Breast epithelium (tissue), 3 donors: ENCODE measurements around the gene CAND1.

Source experiments
- CTCF ChIP-seq, 3 donors: fragments of 450-650 bp; IDR thresholded peaks; one replicate each; pipeline ENCODE4 v1.5.1; 2016 to 2017; ENCODE audit warnings: antibody characterized with exemption in 3 of 3, mild to moderate bottlenecking in 3 of 3, moderate library complexity in 3 of 3
- POLR2A ChIP-seq: fragments of 450-650 bp; IDR thresholded peaks from one replicate; pipeline ENCODE4 v1.6.1; 2016; ENCODE audit warnings: antibody characterized with exemption, mild to moderate bottlenecking, moderate library complexity
- POLR2AphosphoS5 ChIP-seq, 3 donors: sonication (generic); formaldehyde crosslinking; IDR thresholded peaks; one replicate each; pipeline ENCODE4 v1.6.1; 2017; ENCODE audit warnings: antibody characterized with exemption in 3 of 3

- TF ChIP-seq POLR2AphosphoS5 (IDR thresholded peaks at IDR 0.05) (no peak), CTCF (IDR thresholded peaks at IDR 0.05) (no peak), POLR2A (no peak)
Measured at GRCh38 chr12:67358781-67359338, 89.7 kb downstream of the CAND1 start.
